ENCODE data around the gene CAMKMT. TPM values are rescaled to one million over a fixed set of nuclear protein-coding genes. Genes with fewer than 3 reads are reported as not detected.

Gene CAMKMT
- total RNA-seq, 4 donors from 2014 or later = 2.9 to 18.8 (median 11.2) TPM

DNA sequence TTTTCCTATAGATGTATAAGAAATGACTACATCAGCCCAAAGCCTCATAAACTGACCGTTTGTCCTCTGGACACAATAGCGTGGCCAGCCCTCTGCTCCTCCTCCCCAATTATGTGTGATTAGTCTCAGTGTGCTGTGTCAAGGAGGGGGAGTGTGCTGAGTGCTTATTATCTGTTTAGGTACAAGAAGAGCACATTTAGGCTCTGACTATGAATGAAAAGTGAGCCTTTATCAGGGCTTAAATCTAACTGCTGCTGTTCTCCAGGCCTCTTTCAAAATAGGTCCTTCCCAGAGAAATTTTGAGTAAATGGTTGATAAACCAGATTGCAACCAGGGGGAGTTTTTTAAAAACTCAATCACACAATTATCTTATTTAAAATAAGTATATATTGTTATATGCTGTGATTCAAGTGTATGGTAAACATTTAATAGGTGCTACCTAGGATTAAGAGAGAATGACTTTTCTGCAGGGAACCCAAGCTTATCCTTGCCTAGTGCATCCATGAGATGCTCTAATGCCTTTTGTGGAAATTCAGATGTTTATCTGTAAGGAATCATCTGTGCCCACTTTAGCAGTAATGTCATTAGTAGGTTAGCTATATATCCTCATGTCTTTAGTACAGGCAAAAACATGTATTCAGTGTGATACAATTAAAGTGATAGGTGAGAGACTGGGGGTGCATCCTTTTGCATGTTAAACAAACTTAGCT is 411.1 kb downstream of the CAMKMT start:
- Histone ChIP-seq H3K4me3 (no peak overlapping the region), H3K27ac (no peak overlapping the region), H3K27me3 (no peaks in the 10 kb centered on the region), H3K4me1 (no peaks in the 10 kb centered on the region), H3K9me3 (no peaks in the 10 kb centered on the region), H3K36me3 (no peaks in the 10 kb centered on the region)
- intact Hi-C loops (cut with DNase I; ENCODE audit: low total_unique reads) = no loop called here
- TF ChIP-seq POLR2A (IDR thresholded peaks at IDR 0.05) (no peak), CTCF (IDR thresholded peaks at IDR 0.05) (no peak)
- no peak for DNase-seq

GRCh38 chr2:44774826-44775492 is 413.2 kb downstream of the CAMKMT start:
- H3K9me3 ChIP-seq = no peaks in the 10 kb centered on the region
- no peak for TF ChIP-seq POLR2A (IDR thresholded peaks at IDR 0.05)
- TF ChIP-seq CTCF (IDR thresholded peaks at IDR 0.05) = no peak
- DNase-seq = no peak
- intact Hi-C loops (cut with DNase I; ENCODE audit: low total_unique reads) = no loop called here
- H3K4me3 ChIP-seq = no peak overlapping the region
- H3K4me1 ChIP-seq = no peaks in the 10 kb centered on the region
- H3K36me3 ChIP-seq = no peaks in the 10 kb centered on the region
- H3K27ac ChIP-seq = no peak overlapping the region
- no peaks in the 10 kb centered on the region for H3K27me3 ChIP-seq

GRCh38 chr2:44777036-44777435 is 415.3 kb downstream of the CAMKMT start:
- H3K36me3 ChIP-seq = no peaks in the 10 kb centered on the region
- no peak overlapping the region for H3K4me3 ChIP-seq
- intact Hi-C loops (cut with DNase I; ENCODE audit: low total_unique reads) = no loop called here
- no peak for DNase-seq
- H3K27me3 ChIP-seq = no peaks in the 10 kb centered on the region
- no peak for TF ChIP-seq POLR2A (IDR thresholded peaks at IDR 0.05)
- no peak for TF ChIP-seq CTCF (IDR thresholded peaks at IDR 0.05)
- H3K27ac ChIP-seq = no peak overlapping the region
- H3K4me1 ChIP-seq = no peaks in the 10 kb centered on the region
- H3K9me3 ChIP-seq = no peaks in the 10 kb centered on the region

GRCh38 chr2:44777537-44777936 is 415.8 kb downstream of the CAMKMT start:
- intact Hi-C loops (cut with DNase I; ENCODE audit: low total_unique reads) = no loop called here
- H3K27ac ChIP-seq = no peak overlapping the region
- no peak for DNase-seq
- TF ChIP-seq CTCF (IDR thresholded peaks at IDR 0.05) (no peak), POLR2A (IDR thresholded peaks at IDR 0.05) (no peak)
- no peaks in the 10 kb centered on the region for H3K27me3 ChIP-seq
- no peak overlapping the region for H3K4me3 ChIP-seq
- no peaks in the 10 kb centered on the region for H3K4me1 ChIP-seq
- no peaks in the 10 kb centered on the region for H3K36me3 ChIP-seq
- H3K9me3 ChIP-seq = peaks cover 0 to under 1% of the 10 kb centered on the region in 2 donors

DNA sequence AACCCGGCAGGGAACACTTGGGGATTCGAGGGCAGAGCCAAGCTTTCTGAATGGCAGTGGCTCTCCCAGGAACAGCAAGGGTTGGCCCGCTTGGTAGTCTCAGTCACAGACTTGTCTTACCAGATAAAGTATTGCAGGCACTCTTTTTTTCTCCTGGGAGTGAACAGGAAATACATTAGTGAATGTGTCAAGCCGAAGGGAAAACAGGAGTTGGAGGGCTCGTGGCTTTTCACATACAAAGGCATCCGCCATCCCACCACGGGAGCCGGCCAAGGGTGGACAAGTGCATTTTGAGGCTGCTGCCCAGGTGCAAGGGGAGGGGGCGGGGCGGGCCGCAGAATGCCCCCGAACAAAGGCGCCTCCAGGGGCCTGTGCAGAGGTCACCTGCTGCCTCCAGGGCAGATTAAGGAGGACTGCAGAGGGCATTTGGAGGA is 416.5 kb downstream of the CAMKMT start:
- TF ChIP-seq CTCF (IDR thresholded peaks at IDR 0.05) (no peak), POLR2A (IDR thresholded peaks at IDR 0.05) (no peak)

More for the DNA sequence above, 416.5 kb downstream of the CAMKMT start:
- H3K36me3 ChIP-seq = no peaks in the 10 kb centered on the region
- H3K9me3 ChIP-seq = peaks cover 0 to 3% of the 10 kb centered on the region in 2 donors
- H3K27me3 ChIP-seq = no peaks in the 10 kb centered on the region
- H3K4me3 ChIP-seq = no peak overlapping the region
- DNase-seq = no peak
- no peak overlapping the region for H3K27ac ChIP-seq
- no peaks in the 10 kb centered on the region for H3K4me1 ChIP-seq
- intact Hi-C loops (cut with DNase I; ENCODE audit: low total_unique reads) = no loop called here
